ENCODE results near the gene PSMG1.
"Not testable (repeated sequence)": the region's sequence is repeated elsewhere in the genome, so short reads cannot be mapped to it uniquely, and the experiment has no call there.

PSMG1 gene, protein sequence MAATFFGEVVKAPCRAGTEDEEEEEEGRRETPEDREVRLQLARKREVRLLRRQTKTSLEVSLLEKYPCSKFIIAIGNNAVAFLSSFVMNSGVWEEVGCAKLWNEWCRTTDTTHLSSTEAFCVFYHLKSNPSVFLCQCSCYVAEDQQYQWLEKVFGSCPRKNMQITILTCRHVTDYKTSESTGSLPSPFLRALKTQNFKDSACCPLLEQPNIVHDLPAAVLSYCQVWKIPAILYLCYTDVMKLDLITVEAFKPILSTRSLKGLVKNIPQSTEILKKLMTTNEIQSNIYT

DNA sequence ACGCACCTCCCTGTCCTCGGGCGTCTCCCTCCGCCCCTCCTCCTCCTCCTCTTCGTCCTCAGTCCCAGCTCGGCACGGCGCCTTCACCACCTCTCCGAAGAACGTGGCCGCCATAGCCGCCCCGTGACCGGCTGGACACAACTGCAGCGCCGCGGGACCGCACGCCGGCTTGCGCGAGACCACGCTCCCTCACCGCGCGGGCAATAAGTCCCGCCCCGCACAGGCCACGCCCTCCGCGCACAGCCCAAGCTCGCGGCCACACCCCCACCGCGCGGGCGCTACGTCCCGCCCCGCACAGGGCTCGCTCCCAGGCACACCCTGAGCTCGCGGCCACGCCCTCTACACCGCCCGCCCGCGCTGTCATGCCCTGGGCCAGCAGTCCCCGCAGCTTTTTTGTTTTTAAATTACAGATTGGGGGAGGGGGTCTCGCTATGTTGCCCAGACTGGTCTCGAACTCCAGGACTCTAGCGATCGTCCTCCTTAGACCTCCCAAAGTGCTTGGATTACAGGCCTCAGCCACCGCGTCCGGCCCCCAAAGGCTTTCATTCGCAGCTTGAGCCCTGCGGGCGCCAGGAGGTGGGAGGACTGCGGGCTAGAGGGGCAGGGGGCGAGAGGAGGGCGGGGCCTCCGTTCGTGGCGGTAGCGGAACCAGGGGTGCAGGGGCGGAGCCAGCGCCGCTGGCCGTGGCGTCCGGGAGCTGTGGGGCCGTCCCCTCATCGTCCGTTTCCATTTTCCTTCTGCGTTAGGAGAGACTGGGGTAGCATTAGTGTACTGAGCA lies at the start of gene PSMG1:
Gene PSMG1 (minus strand): TSS at position 180 of the 778 bp plus-strand sequence. CDS start 66 bp downstream, at position 114.
- peak within 1 kb of the TSS; percentile 92 for H3K4me3 Mint-ChIP-seq
- H3K36me3 Mint-ChIP-seq (ENCODE audit: low read depth) = peaks cover 24% of the 10 kb centered on the region
- H3K9me3 Mint-ChIP-seq = peaks cover 4% of the 10 kb centered on the region
- no peaks in the 10 kb centered on the region for H3K27me3 Mint-ChIP-seq (ENCODE audit: low read depth, poor library complexity)
- peak within 1 kb of the TSS; percentile 92 for H3K27ac Mint-ChIP-seq
- DNase-seq = peak; percentile 96
- TF ChIP-seq, protein P1, sequence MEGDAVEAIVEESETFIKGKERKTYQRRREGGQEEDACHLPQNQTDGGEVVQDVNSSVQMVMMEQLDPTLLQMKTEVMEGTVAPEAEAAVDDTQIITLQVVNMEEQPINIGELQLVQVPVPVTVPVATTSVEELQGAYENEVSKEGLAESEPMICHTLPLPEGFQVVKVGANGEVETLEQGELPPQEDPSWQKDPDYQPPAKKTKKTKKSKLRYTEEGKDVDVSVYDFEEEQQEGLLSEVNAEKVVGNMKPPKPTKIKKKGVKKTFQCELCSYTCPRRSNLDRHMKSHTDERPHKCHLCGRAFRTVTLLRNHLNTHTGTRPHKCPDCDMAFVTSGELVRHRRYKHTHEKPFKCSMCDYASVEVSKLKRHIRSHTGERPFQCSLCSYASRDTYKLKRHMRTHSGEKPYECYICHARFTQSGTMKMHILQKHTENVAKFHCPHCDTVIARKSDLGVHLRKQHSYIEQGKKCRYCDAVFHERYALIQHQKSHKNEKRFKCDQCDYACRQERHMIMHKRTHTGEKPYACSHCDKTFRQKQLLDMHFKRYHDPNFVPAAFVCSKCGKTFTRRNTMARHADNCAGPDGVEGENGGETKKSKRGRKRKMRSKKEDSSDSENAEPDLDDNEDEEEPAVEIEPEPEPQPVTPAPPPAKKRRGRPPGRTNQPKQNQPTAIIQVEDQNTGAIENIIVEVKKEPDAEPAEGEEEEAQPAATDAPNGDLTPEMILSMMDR (IDR thresholded peaks at IDR 0.05) = no peak
- peaks cover 59% of the 10 kb centered on the region for H3K4me1 Mint-ChIP-seq

DNA sequence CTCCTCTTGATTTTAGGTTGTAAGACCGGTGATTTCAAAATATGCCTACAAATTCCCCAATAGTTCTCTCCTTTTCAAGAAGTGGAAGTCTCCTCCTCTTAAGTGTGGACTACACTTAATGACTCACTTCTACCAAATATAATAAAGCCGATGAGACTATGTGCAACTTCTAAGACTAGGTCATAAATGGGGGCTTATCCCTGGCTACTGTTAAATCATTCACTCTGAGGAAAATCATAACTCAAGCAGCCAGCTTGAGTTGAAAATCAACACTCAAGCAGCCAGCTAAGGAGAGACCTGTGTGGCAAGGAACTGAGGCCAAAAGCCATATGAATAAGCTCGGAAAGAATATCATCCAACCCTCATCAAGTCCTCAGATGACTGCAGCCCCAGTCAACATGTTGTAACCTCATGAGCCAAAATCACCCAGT lies 49.6 kb upstream of the PSMG1 start:
- H3K4me1 Mint-ChIP-seq = no peaks in the 10 kb centered on the region
- DNase-seq = no peak
- peaks cover 90% of the 10 kb centered on the region for H3K36me3 Mint-ChIP-seq (ENCODE audit: low read depth)
- TF ChIP-seq, protein P1 (IDR thresholded peaks at IDR 0.05) = no peak
- no peaks in the 10 kb centered on the region for H3K9me3 Mint-ChIP-seq
- no peaks in the 10 kb centered on the region for H3K27me3 Mint-ChIP-seq (ENCODE audit: low read depth, poor library complexity)
- H3K27ac Mint-ChIP-seq = peak overlapping the region; percentile 9
- no peak overlapping the region for H3K4me3 Mint-ChIP-seq

DNA sequence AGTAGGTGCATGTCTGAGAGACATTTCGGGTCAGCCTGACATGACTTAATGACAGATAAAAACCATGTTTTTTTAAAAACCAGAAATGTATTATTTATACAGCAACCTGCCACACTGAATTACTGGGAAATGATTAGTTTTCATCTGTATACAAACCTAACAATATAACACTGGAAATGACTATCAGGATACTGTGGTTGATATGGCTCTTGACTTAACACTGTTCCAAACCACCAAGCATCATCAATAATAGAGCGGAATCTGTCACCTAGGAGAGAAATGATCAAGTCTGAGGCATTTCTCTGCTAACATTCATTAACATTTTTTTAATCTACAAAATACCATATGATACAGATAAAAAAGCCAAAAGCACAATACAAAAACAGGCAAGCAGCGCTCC lies 41.7 kb upstream of the PSMG1 start:
- H3K27ac Mint-ChIP-seq = no peak overlapping the region
- no peak for DNase-seq
- H3K4me3 Mint-ChIP-seq = no peak overlapping the region
- H3K27me3 Mint-ChIP-seq (ENCODE audit: low read depth, poor library complexity) = no peaks in the 10 kb centered on the region
- TF ChIP-seq, protein P1 (IDR thresholded peaks at IDR 0.05) = no peak
- peaks cover 84% of the 10 kb centered on the region for H3K36me3 Mint-ChIP-seq (ENCODE audit: low read depth)
- no peaks in the 10 kb centered on the region for H3K4me1 Mint-ChIP-seq
- H3K9me3 Mint-ChIP-seq = no peaks in the 10 kb centered on the region

DNA sequence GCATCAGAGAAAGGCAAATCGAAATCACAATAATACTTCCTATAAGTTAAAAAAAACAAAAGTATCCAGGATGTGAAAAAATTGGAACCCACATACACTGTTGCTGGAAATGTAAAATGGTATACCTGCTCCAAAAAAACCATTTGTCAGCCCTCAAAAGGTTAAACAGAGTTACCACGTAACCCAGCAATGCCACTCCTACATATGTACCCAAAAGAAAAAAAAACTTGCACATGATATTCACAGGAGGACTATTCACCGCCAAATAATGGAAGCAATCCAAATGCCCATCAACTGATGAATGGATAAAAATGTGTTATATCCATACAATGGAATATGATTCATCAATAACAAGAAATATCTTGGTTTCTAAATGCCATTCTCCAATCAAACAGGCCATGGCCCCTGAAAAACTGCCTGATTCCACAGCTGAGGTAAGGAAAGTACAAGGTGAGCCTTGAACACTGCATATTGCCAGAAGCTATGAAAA lies 38.8 kb upstream of the PSMG1 start:
- H3K36me3 Mint-ChIP-seq (ENCODE audit: low read depth) = peaks cover 71% of the 10 kb centered on the region

DNA sequence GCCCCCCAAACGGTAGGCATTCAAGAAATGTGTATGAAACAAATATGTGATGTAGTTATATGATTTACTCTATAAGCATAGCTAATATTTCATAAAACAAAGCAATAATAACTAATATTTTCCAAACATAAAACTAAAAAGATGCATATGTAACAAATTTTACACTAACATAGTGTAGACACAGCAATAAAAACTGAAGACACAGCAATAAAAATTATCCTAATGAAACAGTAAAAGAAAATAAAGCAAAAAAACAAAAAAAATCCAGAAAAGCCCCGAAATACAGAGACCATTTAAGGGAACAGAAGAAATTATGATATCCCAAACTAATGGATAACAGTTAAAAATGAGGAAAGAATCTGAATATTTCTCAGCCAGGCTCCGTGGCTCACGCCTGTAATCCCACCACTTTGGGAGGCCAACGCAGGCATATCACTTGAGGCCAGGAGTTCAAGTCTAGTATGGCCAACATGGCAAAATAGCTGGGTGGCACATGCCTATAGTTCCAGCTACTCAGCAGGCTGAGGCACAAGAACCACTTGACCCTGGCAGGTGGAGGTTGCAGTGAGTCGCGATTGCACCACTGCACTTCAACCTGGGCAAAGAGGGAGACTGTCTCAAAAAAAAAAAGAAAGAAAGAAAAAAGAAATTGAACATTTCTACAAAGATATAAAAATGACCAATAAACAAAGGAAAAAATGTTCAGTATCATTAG lies 38.2 kb upstream of the PSMG1 start:
- Mint-ChIP-seq H3K4me3 (no peak overlapping the region), H3K36me3 (ENCODE audit: low read depth) (peaks cover 65% of the 10 kb centered on the region), H3K9me3 (no peaks in the 10 kb centered on the region), H3K4me1 (peaks cover 8% of the 10 kb centered on the region), H3K27ac (no peak overlapping the region), H3K27me3 (ENCODE audit: low read depth, poor library complexity) (no peaks in the 10 kb centered on the region)
- TF ChIP-seq, protein P1 (IDR thresholded peaks at IDR 0.05) = no peak
- no peak for DNase-seq

More for the DNA sequence above, 38.8 kb upstream of the PSMG1 start:
- H3K4me1 Mint-ChIP-seq = peaks cover 4% of the 10 kb centered on the region
- no peak overlapping the region for H3K27ac Mint-ChIP-seq
- no peak for DNase-seq
- no peaks in the 10 kb centered on the region for H3K27me3 Mint-ChIP-seq (ENCODE audit: low read depth, poor library complexity)
- H3K4me3 Mint-ChIP-seq = no peak overlapping the region
- TF ChIP-seq, protein P1 (IDR thresholded peaks at IDR 0.05) = no peak
- no peaks in the 10 kb centered on the region for H3K9me3 Mint-ChIP-seq

DNA sequence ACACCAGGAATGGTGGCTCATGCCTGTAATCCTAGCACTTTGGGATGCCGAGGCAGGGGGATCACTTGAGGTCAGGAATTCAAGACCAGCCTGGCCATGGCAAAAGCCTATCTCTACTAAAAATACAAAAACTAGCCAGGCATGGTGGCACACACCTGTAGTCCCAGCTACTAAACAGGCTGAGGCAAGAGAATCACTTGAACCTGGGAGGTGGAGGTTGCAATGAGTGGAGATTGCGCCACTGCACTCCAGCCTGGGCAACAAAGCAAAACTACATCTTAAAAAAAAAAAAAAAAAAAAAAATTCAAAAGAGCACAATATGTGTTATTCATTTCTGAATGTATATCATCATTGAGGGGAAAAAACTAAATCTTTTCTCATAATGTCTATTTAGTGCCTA lies 37.6 kb upstream of the PSMG1 start:
- H3K27me3 Mint-ChIP-seq (ENCODE audit: low read depth, poor library complexity); H3K9me3 Mint-ChIP-seq; H3K27ac Mint-ChIP-seq; H3K4me3 Mint-ChIP-seq; DNase-seq: not testable (repeated sequence)
- H3K36me3 Mint-ChIP-seq (ENCODE audit: low read depth) = peaks cover 59% of the 10 kb centered on the region
- peaks cover 10% of the 10 kb centered on the region for H3K4me1 Mint-ChIP-seq

Data from nephron progenitor cell (in vitro differentiated cells).